ENCODE results near the gene ANKRD11.
A peak's percentile ranks its signal among the peaks of the same experiment; 100 is the strongest.

The ANKRD11 gene

GRCh38 chr16:89358030-89359005 is 132.0 kb downstream of the ANKRD11 start:
- ATAC-seq (no peak), DNase-seq (peak; percentile 35)
- Mint-ChIP-seq H3K27me3 (no peaks in the 10 kb centered on the region), H3K27ac (peak overlapping the region; percentile 68), H3K4me1 (peaks cover 94% of the 10 kb centered on the region), H3K9me3 (no peaks in the 10 kb centered on the region), H3K4me3 (peak overlapping the region; percentile 25), H3K36me3 (ENCODE audit: low read depth) (peaks cover 34% of the 10 kb centered on the region)

GRCh38 chr16:89357055-89357816 is 133.1 kb downstream of the ANKRD11 start:
- Mint-ChIP-seq H3K36me3 (ENCODE audit: low read depth) (peaks cover 37% of the 10 kb centered on the region), H3K4me1 (peaks cover 95% of the 10 kb centered on the region), H3K27me3 (no peaks in the 10 kb centered on the region), H3K9me3 (no peaks in the 10 kb centered on the region), H3K27ac (peak overlapping the region; percentile 68), H3K4me3 (peak overlapping the region; percentile 25)
- DNase-seq (peak; percentile 71), ATAC-seq (peak; percentile 65)

- H3K4me3 Mint-ChIP-seq, result no peak overlapping the region
- H3K9me3 Mint-ChIP-seq, result no peaks in the 10 kb centered on the region
- H3K36me3 Mint-ChIP-seq (ENCODE audit: low read depth), result peaks cover 37% of the 10 kb centered on the region
- DNase-seq (no peak), ATAC-seq (no peak)
- H3K27ac Mint-ChIP-seq, result peak overlapping the region; percentile 23
- no peaks in the 10 kb centered on the region for H3K27me3 Mint-ChIP-seq
- peaks cover 95% of the 10 kb centered on the region for H3K4me1 Mint-ChIP-seq
Observed at GRCh38 chr16:89355686-89356085, 134.7 kb downstream of the ANKRD11 start.

GRCh38 chr16:89355007-89355406 is 135.4 kb downstream of the ANKRD11 start:
- peaks cover 36% of the 10 kb centered on the region for H3K36me3 Mint-ChIP-seq (ENCODE audit: low read depth)
- peak overlapping the region; percentile 23 for H3K27ac Mint-ChIP-seq
- no peak overlapping the region for H3K4me3 Mint-ChIP-seq
- H3K4me1 Mint-ChIP-seq, result peaks cover 95% of the 10 kb centered on the region
- ATAC-seq (no peak), DNase-seq (no peak)
- no peaks in the 10 kb centered on the region for H3K27me3 Mint-ChIP-seq
- H3K9me3 Mint-ChIP-seq, result no peaks in the 10 kb centered on the region

GRCh38 chr16:89354325-89354724 is 136.0 kb downstream of the ANKRD11 start:
- Mint-ChIP-seq H3K4me1 (peaks cover 95% of the 10 kb centered on the region), H3K4me3 (no peak overlapping the region), H3K9me3 (no peaks in the 10 kb centered on the region), H3K27me3 (no peaks in the 10 kb centered on the region), H3K36me3 (ENCODE audit: low read depth) (peaks cover 34% of the 10 kb centered on the region), H3K27ac (no peak overlapping the region)
- DNase-seq, result no peak
- ATAC-seq, result no peak

- ATAC-seq (no peak), DNase-seq (no peak)
- Mint-ChIP-seq H3K27me3 (no peaks in the 10 kb centered on the region), H3K27ac (peak overlapping the region; percentile 33), H3K9me3 (no peaks in the 10 kb centered on the region), H3K36me3 (ENCODE audit: low read depth) (peaks cover 27% of the 10 kb centered on the region), H3K4me1 (peaks cover 95% of the 10 kb centered on the region), H3K4me3 (no peak overlapping the region)
Observed at GRCh38 chr16:89352091-89352681, 138.2 kb downstream of the ANKRD11 start.

- H3K36me3 Mint-ChIP-seq (ENCODE audit: low read depth), result peaks cover 27% of the 10 kb centered on the region
- no peak for DNase-seq
- peak overlapping the region; percentile 39 for H3K4me3 Mint-ChIP-seq
- no peaks in the 10 kb centered on the region for H3K27me3 Mint-ChIP-seq
- ATAC-seq, result no peak
- peak overlapping the region; percentile 96 for H3K27ac Mint-ChIP-seq
- H3K4me1 Mint-ChIP-seq, result peaks cover 95% of the 10 kb centered on the region
- no peaks in the 10 kb centered on the region for H3K9me3 Mint-ChIP-seq
Observed at GRCh38 chr16:89351645-89352044, 138.7 kb downstream of the ANKRD11 start.

GRCh38 chr16:89350701-89351380 is 139.5 kb downstream of the ANKRD11 start:
- Mint-ChIP-seq H3K27ac (peak overlapping the region; percentile 96), H3K36me3 (ENCODE audit: low read depth) (peaks cover 25% of the 10 kb centered on the region), H3K27me3 (no peaks in the 10 kb centered on the region), H3K9me3 (no peaks in the 10 kb centered on the region), H3K4me1 (peaks cover 95% of the 10 kb centered on the region), H3K4me3 (peak overlapping the region; percentile 58)
- DNase-seq (peak; percentile 48), ATAC-seq (peak; percentile 94)

- Mint-ChIP-seq H3K4me3 (peak overlapping the region; percentile 58), H3K27me3 (no peaks in the 10 kb centered on the region), H3K4me1 (peaks cover 94% of the 10 kb centered on the region), H3K9me3 (no peaks in the 10 kb centered on the region), H3K27ac (peak overlapping the region; percentile 96), H3K36me3 (ENCODE audit: low read depth) (peaks cover 21% of the 10 kb centered on the region)
- DNase-seq (no peak), ATAC-seq (peak; percentile 37)
Observed at GRCh38 chr16:89349947-89350633, 140.3 kb downstream of the ANKRD11 start.

- Mint-ChIP-seq H3K4me1 (peaks cover 91% of the 10 kb centered on the region), H3K4me3 (peak overlapping the region; percentile 32), H3K27me3 (no peaks in the 10 kb centered on the region), H3K36me3 (ENCODE audit: low read depth) (peaks cover 19% of the 10 kb centered on the region), H3K27ac (peak overlapping the region; percentile 96), H3K9me3 (no peaks in the 10 kb centered on the region)
- no peak for DNase-seq
- ATAC-seq, result no peak
Observed at GRCh38 chr16:89347807-89348206, 142.6 kb downstream of the ANKRD11 start.

GRCh38 chr16:89346869-89347268 is 143.5 kb downstream of the ANKRD11 start:
- Mint-ChIP-seq H3K4me1 (peaks cover 89% of the 10 kb centered on the region), H3K4me3 (no peak overlapping the region), H3K27me3 (no peaks in the 10 kb centered on the region), H3K9me3 (no peaks in the 10 kb centered on the region), H3K36me3 (ENCODE audit: low read depth) (peaks cover 17% of the 10 kb centered on the region), H3K27ac (peak overlapping the region; percentile 96)
- DNase-seq, result no peak
- ATAC-seq, result no peak

GRCh38 chr16:89345642-89346150 is 144.7 kb downstream of the ANKRD11 start:
- DNase-seq, result no peak

GRCh38 chr16:89344846-89345611 is 145.3 kb downstream of the ANKRD11 start:
- Mint-ChIP-seq H3K4me3 (no peak overlapping the region), H3K9me3 (no peaks in the 10 kb centered on the region), H3K36me3 (ENCODE audit: low read depth) (peaks cover 10% of the 10 kb centered on the region), H3K27me3 (no peaks in the 10 kb centered on the region), H3K4me1 (peaks cover 84% of the 10 kb centered on the region), H3K27ac (no peak overlapping the region)
- DNase-seq (no peak), ATAC-seq (no peak)

More at GRCh38 chr16:89345642-89346150, 144.7 kb downstream of the ANKRD11 start:
- Mint-ChIP-seq H3K27me3 (no peaks in the 10 kb centered on the region), H3K4me3 (no peak overlapping the region), H3K36me3 (ENCODE audit: low read depth) (peaks cover 14% of the 10 kb centered on the region), H3K9me3 (no peaks in the 10 kb centered on the region), H3K4me1 (peaks cover 85% of the 10 kb centered on the region), H3K27ac (no peak overlapping the region)
- no peak for ATAC-seq

Measured in activated naive CD8-positive, alpha-beta T cell treated with anti-CD3 and anti-CD28 coated beads, Interleukin-2, amount 50 U/mL, for 24 hours (primary cell).